Stimulated activated memory B cell treated with anti-CD40 and anti-IgM and Interleukin-4, amounts not matched to agents 10 μg/mL and 1 μg/mL and 100 μg/mL, for 72 hours (primary cell): ENCODE data around the gene ADAMTS9.

Experiments used
- ATAC-seq: fragments of 150-1000 bp; cut with Tn5 transposase; 2 replicates; pipeline ENCODE4 v1.10.0; 2021
- H3K27ac Mint-ChIP-seq: one replicate; pipeline ENCODE4 v1.8.0; 2022; ENCODE audit warnings: mild to moderate bottlenecking, mixed read lengths
- H3K27me3 Mint-ChIP-seq: one replicate; pipeline ENCODE4 v1.8.0; 2022; ENCODE audit warnings: mixed read lengths
- H3K36me3 Mint-ChIP-seq: one replicate; pipeline ENCODE4 v1.8.0; 2022; ENCODE audit warnings: mixed read lengths
- H3K4me1 Mint-ChIP-seq: one replicate; pipeline ENCODE4 v1.8.0; 2022; ENCODE audit warnings: mixed read lengths
- H3K4me3 Mint-ChIP-seq: one replicate; pipeline ENCODE4 v1.8.0; 2022; ENCODE audit warnings: mild to moderate bottlenecking, moderate library complexity, mixed read lengths
- H3K9me3 Mint-ChIP-seq: one replicate; pipeline ENCODE4 v1.8.0; 2022; ENCODE audit warnings: mixed read lengths

ADAMTS9 gene

DNA sequence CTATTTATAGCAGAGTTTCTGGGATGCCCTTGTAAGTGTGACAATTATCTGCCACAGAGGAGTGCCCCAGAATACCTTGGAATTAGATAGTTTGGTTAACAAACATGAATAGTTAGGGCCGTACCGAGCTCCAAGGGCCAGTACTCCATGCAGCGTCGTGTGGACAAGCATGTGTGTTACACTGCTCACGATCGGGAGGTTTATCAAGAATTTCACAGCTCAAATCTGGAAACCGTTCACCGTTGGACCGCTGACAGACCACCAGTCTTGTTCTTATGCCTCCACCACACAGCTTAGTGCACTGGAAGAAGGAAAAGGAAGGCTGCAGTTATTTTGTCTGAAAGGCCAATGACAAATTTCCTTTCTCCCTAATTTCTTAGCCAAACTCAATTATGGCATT lies 93.7 kb downstream of the ADAMTS9 start:
- ATAC-seq: no peak
- H3K9me3 Mint-ChIP-seq: no peaks in the 10 kb centered on the region
- peaks cover 9% of the 10 kb centered on the region for H3K27me3 Mint-ChIP-seq
- H3K4me3 Mint-ChIP-seq: no peak overlapping the region
- no peaks in the 10 kb centered on the region for H3K4me1 Mint-ChIP-seq
- H3K27ac Mint-ChIP-seq: no peak overlapping the region
- no peaks in the 10 kb centered on the region for H3K36me3 Mint-ChIP-seq

DNA sequence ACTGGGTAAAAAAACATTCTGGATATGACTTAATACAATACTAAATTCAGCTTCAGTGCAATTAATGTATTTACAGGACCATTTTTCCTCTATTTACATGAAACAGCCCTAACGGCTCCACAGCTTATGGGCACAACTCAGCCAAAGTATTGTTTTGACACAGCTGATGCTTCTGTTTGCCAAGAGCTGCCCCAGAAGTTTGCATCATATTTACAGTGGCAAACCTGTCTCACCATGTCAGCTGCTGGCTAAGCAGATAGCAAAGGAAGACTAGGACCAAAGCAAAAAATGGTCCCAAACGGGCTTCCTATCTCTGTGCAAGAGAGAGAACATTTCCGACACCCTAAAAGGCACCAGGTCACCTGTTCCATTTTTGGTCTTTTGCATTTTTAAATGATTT lies 94.5 kb downstream of the ADAMTS9 start:
- Mint-ChIP-seq H3K27me3 (peaks cover 9% of the 10 kb centered on the region), H3K4me1 (no peaks in the 10 kb centered on the region), H3K36me3 (no peaks in the 10 kb centered on the region), H3K4me3 (no peak overlapping the region), H3K27ac (no peak overlapping the region), H3K9me3 (no peaks in the 10 kb centered on the region)
- ATAC-seq: no peak

DNA sequence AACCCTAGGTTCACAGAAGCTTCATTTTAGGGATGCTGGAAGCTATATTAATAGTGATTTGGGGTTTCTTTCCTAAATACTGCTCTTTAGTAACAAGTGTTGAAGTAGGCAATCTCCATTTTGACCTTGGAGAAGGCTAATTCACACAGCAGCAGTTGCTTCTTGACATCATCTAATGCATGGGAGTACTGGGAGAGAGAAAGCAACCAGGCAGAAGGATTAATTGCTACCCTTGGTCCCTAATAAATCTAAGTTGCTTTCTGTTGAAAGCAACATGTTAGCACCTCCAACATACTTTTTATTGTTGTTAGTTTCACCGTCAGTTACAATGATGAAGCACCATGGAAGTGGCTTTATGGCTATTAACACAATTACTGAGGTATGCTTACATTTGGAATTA lies 96.2 kb downstream of the ADAMTS9 start:
- Mint-ChIP-seq H3K4me3 (no peak overlapping the region), H3K36me3 (no peaks in the 10 kb centered on the region), H3K9me3 (no peaks in the 10 kb centered on the region), H3K27ac (no peak overlapping the region), H3K4me1 (no peaks in the 10 kb centered on the region), H3K27me3 (peaks cover 9% of the 10 kb centered on the region)
- no peak for ATAC-seq

DNA sequence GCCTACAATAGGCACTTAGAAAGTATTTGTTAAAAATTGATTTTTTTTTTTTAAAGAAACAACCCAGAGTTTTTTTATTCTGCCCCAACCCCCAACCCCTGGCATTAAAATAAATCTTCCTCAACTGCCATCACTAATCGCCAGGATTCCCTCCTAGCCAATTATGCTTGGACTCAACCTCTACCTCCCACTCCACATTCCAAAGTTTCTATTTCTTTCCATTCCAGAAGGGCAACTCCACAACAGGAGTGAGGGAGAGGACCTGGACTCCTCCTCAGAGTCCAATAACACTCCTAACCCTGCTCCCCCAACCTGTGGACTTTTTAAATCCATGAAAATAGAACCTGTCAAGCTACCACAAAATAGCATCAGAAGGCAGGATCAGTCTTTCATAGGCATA lies 99.4 kb downstream of the ADAMTS9 start:
- no peak overlapping the region for H3K27ac Mint-ChIP-seq
- peaks cover 9% of the 10 kb centered on the region for H3K27me3 Mint-ChIP-seq

DNA sequence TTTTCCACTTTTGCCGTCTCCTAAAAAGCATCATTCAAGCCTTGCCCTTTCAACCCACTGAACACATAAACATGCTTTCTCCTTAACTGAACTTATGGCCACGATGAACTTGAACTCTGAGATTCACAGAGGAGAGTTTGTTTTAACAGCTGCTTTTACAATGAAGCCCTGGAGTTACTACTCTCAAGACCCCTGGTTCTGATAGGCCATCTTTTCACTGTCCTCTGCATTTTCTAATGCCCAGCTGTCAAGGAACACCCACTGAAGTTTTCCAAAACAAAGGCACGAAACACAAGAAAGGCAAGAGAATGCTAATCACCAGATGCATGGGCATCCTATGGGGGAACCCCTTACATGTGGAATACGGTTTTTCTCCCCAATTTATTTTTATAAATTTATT lies 100.8 kb downstream of the ADAMTS9 start:
- ATAC-seq: no peak
- Mint-ChIP-seq H3K27ac (no peak overlapping the region), H3K36me3 (no peaks in the 10 kb centered on the region), H3K4me1 (no peaks in the 10 kb centered on the region), H3K4me3 (no peak overlapping the region), H3K9me3 (no peaks in the 10 kb centered on the region), H3K27me3 (peaks cover 1% of the 10 kb centered on the region)

More for the DNA sequence above, 99.4 kb downstream of the ADAMTS9 start:
- H3K36me3 Mint-ChIP-seq: no peaks in the 10 kb centered on the region
- no peak overlapping the region for H3K4me3 Mint-ChIP-seq
- no peaks in the 10 kb centered on the region for H3K9me3 Mint-ChIP-seq
- no peak for ATAC-seq
- H3K4me1 Mint-ChIP-seq: no peaks in the 10 kb centered on the region

DNA sequence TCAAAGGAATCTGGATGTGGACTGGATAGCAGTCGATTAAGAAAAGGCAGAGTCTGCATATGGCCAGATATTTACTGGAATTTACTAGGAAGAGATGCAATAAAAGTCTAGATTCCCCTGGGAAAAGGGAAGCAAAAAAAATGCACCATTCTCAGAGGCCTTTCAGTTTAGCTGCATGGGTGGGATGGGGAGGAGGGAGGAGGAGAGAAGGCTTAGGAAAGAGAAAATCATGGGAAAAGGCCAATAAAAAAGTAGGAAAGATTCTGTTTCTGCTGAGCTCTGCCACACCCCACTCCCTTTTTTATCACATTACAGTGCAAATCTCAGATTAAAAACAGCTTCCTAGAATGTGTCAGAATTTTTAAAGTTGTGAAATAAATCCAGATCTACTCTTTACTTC lies 103.6 kb downstream of the ADAMTS9 start:
- Mint-ChIP-seq H3K9me3 (no peaks in the 10 kb centered on the region), H3K36me3 (no peaks in the 10 kb centered on the region), H3K27me3 (no peaks in the 10 kb centered on the region), H3K27ac (no peak overlapping the region), H3K4me1 (no peaks in the 10 kb centered on the region), H3K4me3 (no peak overlapping the region)
- ATAC-seq: no peak

DNA sequence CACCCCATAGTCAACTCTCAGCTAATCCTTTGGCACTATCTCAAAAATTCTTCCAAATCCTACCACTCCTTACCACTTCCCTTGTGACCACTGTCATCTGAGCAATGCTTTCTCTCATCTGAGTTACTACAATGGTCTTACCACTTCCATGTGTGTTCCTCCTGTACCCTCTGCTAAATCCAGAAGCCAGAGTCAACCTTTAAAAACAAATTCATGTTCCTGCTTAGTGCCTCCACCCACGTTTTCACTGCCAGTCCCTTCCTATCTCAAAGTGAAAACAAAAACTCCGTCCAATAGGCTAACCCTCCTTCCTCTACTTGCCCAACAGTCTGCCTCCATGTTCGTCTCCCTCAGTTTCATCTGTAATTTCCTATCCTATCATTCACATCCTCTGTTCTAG lies 109.0 kb downstream of the ADAMTS9 start:
- no peaks in the 10 kb centered on the region for H3K27me3 Mint-ChIP-seq
- no peak for ATAC-seq
- H3K27ac Mint-ChIP-seq: no peak overlapping the region
- no peaks in the 10 kb centered on the region for H3K4me1 Mint-ChIP-seq
- H3K9me3 Mint-ChIP-seq: no peaks in the 10 kb centered on the region
- H3K4me3 Mint-ChIP-seq: no peak overlapping the region
- H3K36me3 Mint-ChIP-seq: no peaks in the 10 kb centered on the region

DNA sequence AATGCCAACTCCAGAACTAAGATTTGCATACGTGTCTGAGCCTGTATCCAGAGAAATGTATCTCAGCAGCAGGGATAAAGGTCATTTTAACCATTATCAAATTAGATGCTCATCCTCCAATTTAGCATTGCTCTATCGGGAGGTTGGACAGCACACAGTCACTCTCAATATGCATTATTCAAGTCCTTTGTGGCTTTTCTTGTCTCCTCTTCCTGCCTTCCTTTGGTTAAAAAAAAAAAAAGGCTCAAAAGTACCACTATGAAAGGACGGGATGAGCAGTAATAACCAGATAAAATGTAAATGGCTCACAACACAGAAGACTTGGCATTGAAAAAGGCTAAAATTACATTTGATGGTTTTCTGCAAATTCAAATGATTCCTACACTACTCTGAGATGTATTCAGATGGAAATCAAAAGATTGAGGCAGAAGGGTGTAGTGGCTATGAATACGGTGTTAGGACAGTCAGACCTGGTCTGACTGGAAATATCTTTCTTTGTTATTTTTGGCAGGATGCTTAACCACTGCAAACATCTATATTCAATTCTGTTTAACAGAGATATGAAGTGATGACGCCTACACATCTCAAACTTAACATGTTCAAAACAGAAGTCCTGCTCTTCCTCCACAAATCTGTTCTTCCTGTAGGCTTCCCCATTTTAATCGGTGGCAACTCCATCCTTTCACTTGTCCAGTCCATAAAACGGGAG lies 109.6 kb downstream of the ADAMTS9 start:
- Mint-ChIP-seq H3K27me3 (no peaks in the 10 kb centered on the region), H3K4me1 (no peaks in the 10 kb centered on the region), H3K27ac (no peak overlapping the region), H3K4me3 (no peak overlapping the region), H3K36me3 (no peaks in the 10 kb centered on the region), H3K9me3 (no peaks in the 10 kb centered on the region)
- no peak for ATAC-seq

DNA sequence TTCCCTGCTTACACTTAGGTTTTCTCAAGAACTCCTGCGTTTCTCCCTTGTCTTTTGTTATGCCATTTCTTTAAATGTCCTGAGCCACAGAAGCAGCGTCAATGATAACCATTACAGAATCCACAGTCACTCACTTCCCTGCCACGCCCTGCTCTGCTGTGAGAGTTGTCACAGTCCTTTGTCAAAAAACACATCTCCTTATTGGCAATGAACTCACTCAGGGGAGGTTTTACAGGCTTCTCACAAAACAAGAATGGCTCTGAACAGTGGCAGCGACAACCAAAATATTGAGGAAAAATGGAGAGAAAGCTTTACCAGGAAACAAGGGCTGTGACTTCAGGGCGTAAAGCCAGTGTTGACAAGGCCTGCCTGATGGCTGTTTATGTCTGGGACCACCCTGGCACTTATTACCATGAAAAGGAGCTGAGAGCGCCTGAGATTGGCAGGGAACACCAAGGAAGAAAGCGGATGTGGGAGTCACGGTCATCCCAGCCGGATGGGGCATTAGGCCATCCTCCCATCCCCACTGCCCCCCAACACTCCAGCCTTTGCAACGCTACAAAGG lies 111.5 kb downstream of the ADAMTS9 start:
- Mint-ChIP-seq H3K27me3 (no peaks in the 10 kb centered on the region), H3K4me3 (no peak overlapping the region), H3K36me3 (no peaks in the 10 kb centered on the region), H3K27ac (no peak overlapping the region), H3K9me3 (no peaks in the 10 kb centered on the region), H3K4me1 (no peaks in the 10 kb centered on the region)
- no peak for ATAC-seq

DNA sequence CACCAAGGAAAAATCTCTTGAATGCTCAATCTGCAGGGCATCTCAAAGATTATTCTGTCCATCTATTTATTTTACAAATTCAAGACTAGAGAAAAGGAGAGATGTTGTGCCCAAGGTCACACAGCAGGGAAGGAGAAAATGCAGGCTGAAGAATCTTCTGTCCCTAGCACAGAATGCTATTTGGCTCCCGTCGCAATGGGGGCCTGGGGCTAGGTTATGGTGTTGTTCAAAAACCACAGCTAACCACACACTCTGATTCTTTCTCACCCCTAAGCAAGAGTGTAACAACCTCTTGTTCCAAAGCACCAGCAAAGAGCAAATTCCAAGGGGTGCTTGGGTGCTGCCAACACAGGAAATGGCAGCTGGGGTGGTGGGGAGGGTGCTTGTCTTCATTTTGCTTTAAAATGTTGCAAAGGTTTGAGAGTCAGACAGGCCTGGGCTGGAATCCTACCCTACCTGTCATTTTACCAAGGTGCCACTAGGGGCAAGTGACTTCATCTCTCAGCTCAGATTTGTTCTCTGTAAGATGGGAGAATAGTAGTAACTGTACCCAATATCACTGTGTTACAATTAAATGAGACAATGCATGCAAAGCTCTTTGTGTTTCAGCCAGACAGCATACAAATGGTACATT lies 112.5 kb downstream of the ADAMTS9 start:
- H3K27ac Mint-ChIP-seq: no peak overlapping the region
- H3K9me3 Mint-ChIP-seq: no peaks in the 10 kb centered on the region
- H3K4me3 Mint-ChIP-seq: no peak overlapping the region
- H3K4me1 Mint-ChIP-seq: no peaks in the 10 kb centered on the region
- no peaks in the 10 kb centered on the region for H3K36me3 Mint-ChIP-seq
- H3K27me3 Mint-ChIP-seq: no peaks in the 10 kb centered on the region
- ATAC-seq: no peak

DNA sequence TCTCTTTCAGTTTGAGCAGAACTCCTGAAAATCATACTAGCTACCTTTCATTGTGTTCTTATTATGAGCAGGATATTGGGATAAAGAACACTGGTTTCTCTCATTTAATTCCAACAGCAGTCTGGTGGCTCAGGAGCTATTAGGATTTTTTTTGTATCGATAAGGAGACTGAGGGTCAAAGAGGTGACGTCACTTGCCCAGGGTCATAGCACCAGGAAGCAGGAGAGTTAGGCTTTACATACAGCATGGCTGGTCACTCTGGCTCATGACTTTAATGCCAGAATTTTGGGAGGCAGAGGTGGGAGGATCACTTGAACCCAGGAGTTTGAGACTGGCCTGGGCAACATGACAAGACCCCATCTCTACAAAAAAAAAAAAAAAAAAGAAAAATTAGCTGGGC lies 113.6 kb downstream of the ADAMTS9 start:
- no peak for ATAC-seq
- Mint-ChIP-seq H3K9me3 (no peaks in the 10 kb centered on the region), H3K4me1 (no peaks in the 10 kb centered on the region), H3K27me3 (no peaks in the 10 kb centered on the region), H3K36me3 (no peaks in the 10 kb centered on the region), H3K27ac (no peak overlapping the region), H3K4me3 (no peak overlapping the region)

DNA sequence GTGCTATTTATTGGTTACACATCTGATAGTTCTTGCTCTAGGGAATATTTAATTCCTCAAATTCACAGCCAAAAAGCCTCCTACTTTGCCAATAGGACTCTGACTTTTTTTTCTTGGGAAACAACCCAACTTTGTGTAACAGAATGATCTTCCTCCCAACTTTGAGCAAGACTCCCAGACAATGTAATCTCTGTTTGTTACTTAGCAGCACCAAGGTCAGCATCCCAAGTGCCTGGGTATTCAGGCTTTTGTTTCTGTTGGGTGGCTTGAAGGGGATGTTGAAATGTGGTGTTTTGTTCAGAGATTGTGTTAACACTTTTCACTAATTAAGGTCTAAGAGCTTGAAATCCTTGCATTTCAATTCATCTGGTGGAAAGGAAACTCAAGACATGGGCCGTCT lies 115.8 kb downstream of the ADAMTS9 start:
- Mint-ChIP-seq H3K4me1 (no peaks in the 10 kb centered on the region), H3K27ac (no peak overlapping the region), H3K27me3 (peaks cover 1% of the 10 kb centered on the region), H3K9me3 (no peaks in the 10 kb centered on the region), H3K36me3 (no peaks in the 10 kb centered on the region), H3K4me3 (no peak overlapping the region)
- ATAC-seq: no peak

DNA sequence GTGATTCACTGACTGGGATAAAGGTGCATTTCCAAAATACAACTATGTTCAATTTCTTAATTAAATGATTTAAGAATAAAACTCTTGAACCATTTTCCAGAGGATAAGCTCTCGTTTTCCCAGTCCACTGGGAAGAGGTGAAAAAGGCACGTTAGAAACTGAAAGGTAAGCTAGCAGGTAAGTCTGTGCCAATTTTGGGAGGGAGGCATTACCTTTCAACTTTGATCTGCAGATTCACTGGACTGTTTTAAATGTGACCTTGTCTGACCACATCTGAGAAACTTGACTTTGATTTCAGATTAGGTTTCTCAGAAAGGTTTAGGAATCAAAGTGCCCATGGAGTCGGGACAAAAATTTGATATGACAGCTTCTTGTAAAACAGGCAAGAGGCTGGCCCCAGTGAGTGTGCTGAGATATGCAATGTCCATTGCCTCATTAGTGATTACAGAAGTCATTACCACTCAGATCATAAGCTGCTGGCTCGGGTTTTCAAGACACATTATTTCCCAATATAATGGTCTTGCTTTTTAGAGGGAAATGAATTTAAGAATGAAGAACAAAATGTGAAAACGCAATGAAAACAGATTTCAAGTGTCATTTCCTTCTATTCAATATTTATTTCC lies 118.8 kb downstream of the ADAMTS9 start:
- Mint-ChIP-seq H3K27ac (no peak overlapping the region), H3K9me3 (no peaks in the 10 kb centered on the region), H3K27me3 (peaks cover 9% of the 10 kb centered on the region), H3K36me3 (no peaks in the 10 kb centered on the region), H3K4me1 (no peaks in the 10 kb centered on the region), H3K4me3 (no peak overlapping the region)
- ATAC-seq: no peak

DNA sequence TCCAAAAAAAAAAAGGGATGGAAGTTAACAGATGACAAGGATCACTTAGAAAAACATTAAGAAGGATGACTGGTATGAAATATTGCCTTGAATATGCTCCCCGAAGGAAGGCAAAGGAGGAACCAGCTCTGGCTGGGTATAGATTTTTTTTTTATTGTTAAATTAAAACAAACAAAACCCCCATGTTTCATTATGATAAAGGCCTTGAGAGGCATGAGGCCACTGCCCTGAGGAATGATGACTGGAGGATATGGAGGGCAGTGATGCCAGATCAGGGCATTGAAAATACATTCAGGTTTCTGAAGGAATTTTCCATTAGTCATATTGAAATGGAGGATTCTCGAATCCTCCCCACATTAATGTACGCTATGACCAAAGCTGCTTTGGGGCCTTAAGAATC lies 120.9 kb downstream of the ADAMTS9 start:
- no peak overlapping the region for H3K27ac Mint-ChIP-seq
- no peak for ATAC-seq
- no peak overlapping the region for H3K4me3 Mint-ChIP-seq
- H3K4me1 Mint-ChIP-seq: no peaks in the 10 kb centered on the region
- H3K27me3 Mint-ChIP-seq: peaks cover 9% of the 10 kb centered on the region
- no peaks in the 10 kb centered on the region for H3K9me3 Mint-ChIP-seq
- H3K36me3 Mint-ChIP-seq: no peaks in the 10 kb centered on the region

DNA sequence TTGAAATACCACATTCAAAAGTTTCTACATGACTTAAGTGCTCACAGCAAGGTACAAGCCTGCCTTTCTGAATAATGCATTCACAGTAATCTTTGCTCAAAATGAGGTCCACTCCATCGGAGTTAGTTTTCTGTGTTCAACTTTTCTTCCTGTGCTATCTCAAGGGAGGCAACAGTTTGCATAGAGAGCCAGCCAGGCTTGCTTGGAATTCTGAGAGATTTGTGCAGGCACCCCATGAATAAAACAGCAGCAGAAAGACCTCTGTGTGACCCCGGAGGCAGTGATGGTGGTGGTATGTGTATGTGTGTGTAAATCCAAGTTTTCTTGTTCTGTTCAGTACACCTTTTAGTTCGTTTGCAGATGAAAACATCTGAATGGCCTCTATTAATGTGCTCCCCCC lies 124.0 kb downstream of the ADAMTS9 start:
- no peaks in the 10 kb centered on the region for H3K36me3 Mint-ChIP-seq
- H3K4me1 Mint-ChIP-seq: no peaks in the 10 kb centered on the region
- H3K9me3 Mint-ChIP-seq: no peaks in the 10 kb centered on the region
- peaks cover 9% of the 10 kb centered on the region for H3K27me3 Mint-ChIP-seq
- H3K27ac Mint-ChIP-seq: no peak overlapping the region
- H3K4me3 Mint-ChIP-seq: no peak overlapping the region
- ATAC-seq: no peak

DNA sequence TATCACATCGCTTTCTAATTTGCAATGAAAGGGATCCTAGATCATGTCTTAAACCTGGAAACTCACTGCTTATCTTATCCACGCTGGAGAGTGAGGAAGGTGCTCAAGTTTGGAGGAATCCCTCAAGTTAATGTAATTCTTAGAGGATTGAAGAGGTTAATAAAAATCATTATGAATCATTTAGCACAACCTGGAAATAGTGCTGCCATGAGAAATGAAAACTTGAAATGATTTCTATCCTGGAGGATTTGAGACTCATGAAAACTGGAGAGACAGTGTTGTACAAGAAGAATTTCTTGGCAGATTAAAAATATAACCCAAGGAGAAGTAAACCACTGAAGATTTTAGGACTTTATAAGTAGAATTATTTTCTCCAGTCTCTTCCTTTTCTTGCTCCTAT lies 125.9 kb downstream of the ADAMTS9 start:
- Mint-ChIP-seq H3K27me3 (peaks cover 7% of the 10 kb centered on the region), H3K4me3 (no peak overlapping the region), H3K36me3 (no peaks in the 10 kb centered on the region), H3K27ac (no peak overlapping the region), H3K4me1 (no peaks in the 10 kb centered on the region), H3K9me3 (peaks cover under 1% of the 10 kb centered on the region)
- ATAC-seq: no peak
